ENCODE measurements around the gene ANKRD44. TPM values are rescaled to one million over a fixed set of nuclear protein-coding genes. Genes with fewer than 3 reads are reported as not detected.

Gene ANKRD44
- polyA plus RNA-seq, 1 experiment, result 14.7 TPM

GRCh38 chr2:197181491-197181890 lies 129.1 kb downstream of the ANKRD44 start:
- no peak for DNase-seq (ENCODE audit: low read depth, low spot score)
- TF ChIP-seq, protein P1, sequence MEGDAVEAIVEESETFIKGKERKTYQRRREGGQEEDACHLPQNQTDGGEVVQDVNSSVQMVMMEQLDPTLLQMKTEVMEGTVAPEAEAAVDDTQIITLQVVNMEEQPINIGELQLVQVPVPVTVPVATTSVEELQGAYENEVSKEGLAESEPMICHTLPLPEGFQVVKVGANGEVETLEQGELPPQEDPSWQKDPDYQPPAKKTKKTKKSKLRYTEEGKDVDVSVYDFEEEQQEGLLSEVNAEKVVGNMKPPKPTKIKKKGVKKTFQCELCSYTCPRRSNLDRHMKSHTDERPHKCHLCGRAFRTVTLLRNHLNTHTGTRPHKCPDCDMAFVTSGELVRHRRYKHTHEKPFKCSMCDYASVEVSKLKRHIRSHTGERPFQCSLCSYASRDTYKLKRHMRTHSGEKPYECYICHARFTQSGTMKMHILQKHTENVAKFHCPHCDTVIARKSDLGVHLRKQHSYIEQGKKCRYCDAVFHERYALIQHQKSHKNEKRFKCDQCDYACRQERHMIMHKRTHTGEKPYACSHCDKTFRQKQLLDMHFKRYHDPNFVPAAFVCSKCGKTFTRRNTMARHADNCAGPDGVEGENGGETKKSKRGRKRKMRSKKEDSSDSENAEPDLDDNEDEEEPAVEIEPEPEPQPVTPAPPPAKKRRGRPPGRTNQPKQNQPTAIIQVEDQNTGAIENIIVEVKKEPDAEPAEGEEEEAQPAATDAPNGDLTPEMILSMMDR (IDR thresholded peaks at IDR 0.05; ENCODE audit: low read depth, low read length), result no peak
- no peak overlapping the region for H3K4me3 ChIP-seq (ENCODE audit: low read depth, low read length)
- CTCF ChIA-PET, result interaction anchor here (1.6 to 3.6 kb wide), 4 partner anchors 10 to 68 kb away, joined by 5 to 22 read pairs (median 15); no protein-coding TSS in a partner anchor
- peak overlapping the region; percentile 21 for H3K27ac ChIP-seq (ENCODE audit: low read depth, low read length)
- no peaks in the 10 kb centered on the region for H3K9me3 ChIP-seq (ENCODE audit: control insufficient read depth, insufficient read depth, low read length)
- POLR2A ChIA-PET, result no interaction called here
- no peaks in the 10 kb centered on the region for H3K27me3 ChIP-seq (ENCODE audit: control insufficient read depth, insufficient read depth, low read length)

GRCh38 chr2:197179744-197180498 lies 130.7 kb downstream of the ANKRD44 start:
- TF ChIP-seq, protein P1 (IDR thresholded peaks at IDR 0.05; ENCODE audit: low read depth, low read length), result no peak
- peak overlapping the region; percentile 79 for H3K27ac ChIP-seq (ENCODE audit: low read depth, low read length)
- ChIA-PET CTCF (interaction anchor here (0.8 to 3.6 kb wide), 6 partner anchors 11 to 67 kb away, joined by 4 to 22 read pairs (median 9); no protein-coding TSS in a partner anchor), POLR2A (interaction anchor here (0.6 kb wide), 1 partner anchor 277 kb away, joined by 3 read pairs; no protein-coding TSS in a partner anchor)
- no peaks in the 10 kb centered on the region for H3K27me3 ChIP-seq (ENCODE audit: control insufficient read depth, insufficient read depth, low read length)
- no peak overlapping the region for H3K4me3 ChIP-seq (ENCODE audit: low read depth, low read length)
- peak; percentile 52 for DNase-seq (ENCODE audit: low read depth, low spot score)
- no peaks in the 10 kb centered on the region for H3K9me3 ChIP-seq (ENCODE audit: control insufficient read depth, insufficient read depth, low read length)

DNA sequence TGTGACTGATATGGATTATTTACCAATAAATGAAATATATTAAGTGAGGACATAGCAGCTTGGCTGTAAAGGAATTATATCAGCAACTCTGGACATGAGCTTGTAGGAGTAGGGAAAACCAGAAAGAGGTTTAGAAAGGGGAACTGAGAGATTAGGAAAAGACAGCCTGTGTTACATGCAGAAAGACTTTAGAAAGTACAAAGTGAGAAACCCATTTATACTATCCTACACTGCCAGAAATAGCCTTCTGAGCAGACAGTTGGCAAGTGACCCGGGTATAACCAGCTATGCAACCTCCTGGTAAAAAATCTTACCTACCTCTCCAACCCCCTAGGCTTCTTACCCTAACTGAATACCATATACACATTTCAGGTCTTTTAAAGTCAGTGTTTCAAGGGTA lies 134.1 kb downstream of the ANKRD44 start:
- no peak overlapping the region for H3K27ac ChIP-seq (ENCODE audit: low read depth, low read length)
- ChIA-PET CTCF (interaction anchor here (1.1 to 3.3 kb wide), 2 partner anchors 9 to 15 kb away, joined by 4 to 13 read pairs; no protein-coding TSS in a partner anchor), POLR2A (no interaction called here)
- H3K27me3 ChIP-seq (ENCODE audit: control insufficient read depth, insufficient read depth, low read length), result no peaks in the 10 kb centered on the region
- DNase-seq (ENCODE audit: low read depth, low spot score), result no peak
- no peaks in the 10 kb centered on the region for H3K9me3 ChIP-seq (ENCODE audit: control insufficient read depth, insufficient read depth, low read length)
- H3K4me3 ChIP-seq (ENCODE audit: low read depth, low read length), result no peak overlapping the region
- TF ChIP-seq, protein P1 (IDR thresholded peaks at IDR 0.05; ENCODE audit: low read depth, low read length), result no peak

DNA sequence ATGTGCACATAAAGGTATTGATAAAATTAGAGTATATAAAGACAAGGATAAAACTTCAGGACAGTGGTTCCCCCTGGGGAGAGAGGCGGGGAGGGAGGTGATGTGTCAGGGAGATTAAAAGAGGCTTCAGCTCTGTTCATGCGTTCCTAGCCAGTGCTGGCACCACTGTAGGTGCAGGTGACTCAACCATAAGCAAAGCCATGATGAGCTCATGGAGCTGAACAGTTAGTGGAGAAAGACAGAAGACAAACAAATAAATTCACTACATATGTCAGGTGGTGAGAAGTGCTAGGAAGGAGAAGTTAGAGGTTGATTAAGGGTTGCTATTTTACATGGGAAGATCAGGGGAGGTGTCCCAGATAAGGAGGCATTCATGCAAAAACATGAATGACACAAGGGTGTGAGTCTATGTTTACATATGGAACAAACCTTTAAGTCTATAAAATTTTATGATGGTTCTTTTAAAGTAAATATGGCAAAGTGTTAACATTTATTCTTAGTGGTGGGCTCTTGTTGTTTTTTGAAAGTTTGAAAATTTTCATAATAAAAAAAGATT lies 136.0 kb downstream of the ANKRD44 start:
- no peak overlapping the region for H3K27ac ChIP-seq (ENCODE audit: low read depth, low read length)
- no peaks in the 10 kb centered on the region for H3K27me3 ChIP-seq (ENCODE audit: control insufficient read depth, insufficient read depth, low read length)
- ChIA-PET POLR2A (no interaction called here), CTCF (interaction anchor here (1.3 to 1.5 kb wide), 2 partner anchors 61 to 96 kb away, joined by 3 to 4 read pairs; no protein-coding TSS in a partner anchor)
- no peak overlapping the region for H3K4me3 ChIP-seq (ENCODE audit: low read depth, low read length)
- no peaks in the 10 kb centered on the region for H3K9me3 ChIP-seq (ENCODE audit: control insufficient read depth, insufficient read depth, low read length)
- TF ChIP-seq, protein P1 (IDR thresholded peaks at IDR 0.05; ENCODE audit: low read depth, low read length), result no peak
- DNase-seq (ENCODE audit: low read depth, low spot score), result peak; percentile 59

GRCh38 chr2:197171582-197171981 lies 139.0 kb downstream of the ANKRD44 start:
- TF ChIP-seq, protein P1 (IDR thresholded peaks at IDR 0.05; ENCODE audit: low read depth, low read length), result no peak
- Histone ChIP-seq H3K4me3 (ENCODE audit: low read depth, low read length) (no peak overlapping the region), H3K27ac (ENCODE audit: low read depth, low read length) (no peak overlapping the region), H3K9me3 (ENCODE audit: control insufficient read depth, insufficient read depth, low read length) (no peaks in the 10 kb centered on the region), H3K27me3 (ENCODE audit: control insufficient read depth, insufficient read depth, low read length) (no peaks in the 10 kb centered on the region)
- CTCF ChIA-PET, result interaction anchor here (0.7 to 5.7 kb wide), 2 partner anchors 13 to 58 kb away, joined by 3 to 59 read pairs; no protein-coding TSS in a partner anchor
- DNase-seq (ENCODE audit: low read depth, low spot score), result no peak
- POLR2A ChIA-PET, result no interaction called here

Data from AG04450 (cell line).